Fibroblast of lung (primary cell): ENCODE measurements around the gene ARHGAP45. TPM values are rescaled to one million over a fixed set of nuclear protein-coding genes. Genes with fewer than 3 reads are reported as not detected.

Experiments
- DNase-seq, 2 donors: peaks; one replicate each; pipeline versions ENCODE4 v3.0.0 to v3.0.0-alpha.2; 2010; ENCODE audit warnings: low read depth in 2 of 2
- H2AFZ ChIP-seq: 2 replicates; pipeline ENCODE4 v1.5.1; 2012; ENCODE audit warnings: low read length, control low read depth, inconsistent platforms
- H3K27ac ChIP-seq: 2 replicates; pipeline ENCODE4 v1.5.1; 2011; ENCODE audit warnings: low read length, control low read depth; ENCODE audit not compliant: insufficient read depth
- H3K27me3 ChIP-seq: 2 replicates; pipeline ENCODE4 v1.5.1; 2011; ENCODE audit warnings: mild to moderate bottlenecking, low read length; ENCODE audit not compliant: control insufficient read depth, insufficient read depth
- H3K36me3 ChIP-seq: 2 replicates; pipeline ENCODE4 v1.5.1; 2011; ENCODE audit warnings: low read length; ENCODE audit not compliant: control insufficient read depth, insufficient read depth
- H3K4me1 ChIP-seq: 2 replicates; pipeline ENCODE4 v1.5.1; 2011; ENCODE audit warnings: low read length; ENCODE audit not compliant: control insufficient read depth, insufficient read depth; ENCODE audit errors: extremely low read depth
- H3K4me2 ChIP-seq: 2 replicates; pipeline ENCODE4 v1.5.1; 2011; ENCODE audit warnings: low read length, control low read depth; ENCODE audit not compliant: insufficient read depth; ENCODE audit errors: extremely low read depth
- H3K4me3 ChIP-seq, 4 experiments: fragments of 200-600 bp in 1 of 4; sonication (generic) in 1 of 4; replicated peaks in 1 of 4; 2 replicates each; pipeline ENCODE4 v1.5.1; 2011 to 2016; ENCODE audit warnings: low read length in 4 of 4, low read depth in 3 of 4, mild to moderate bottlenecking in 3 of 4, control low read depth in 2 of 4, inconsistent platforms in 1 of 4, mixed read lengths in 1 of 4; ENCODE audit not compliant: insufficient read depth in 1 of 4; ENCODE audit errors: control extremely low read depth in 1 of 4
- H3K79me2 ChIP-seq: 2 replicates; pipeline ENCODE4 v1.5.1; 2012; ENCODE audit warnings: mild to moderate bottlenecking, low read length, inconsistent platforms; ENCODE audit not compliant: control insufficient read depth, insufficient read depth
- H3K9ac ChIP-seq: 2 replicates; pipeline ENCODE4 v1.5.1; 2011; ENCODE audit warnings: mild to moderate bottlenecking, low read length, control low read depth; ENCODE audit not compliant: insufficient read depth
- H3K9me3 ChIP-seq: 2 replicates; pipeline ENCODE4 v1.5.1; 2012; ENCODE audit warnings: low read depth, low read length; ENCODE audit not compliant: control insufficient read depth, insufficient read depth
- H4K20me1 ChIP-seq: 2 replicates; pipeline ENCODE4 v1.5.1; 2011; ENCODE audit warnings: low read length; ENCODE audit not compliant: control insufficient read depth, insufficient read depth; ENCODE audit errors: extremely low read depth
- CTCF ChIP-seq, 2 donors: IDR thresholded peaks in 1 of 2; conservative IDR thresholded peaks in 1 of 2; 1 replicate in 1 of 2; 2 replicates in 1 of 2; pipeline ENCODE4 v1.5.1; 2011 to 2012; ENCODE audit warnings: low read length in 2 of 2, control low read depth in 1 of 2, inconsistent platforms in 1 of 2, low read depth in 1 of 2, mild to moderate bottlenecking in 1 of 2
- EZH2 ChIP-seq: IDR thresholded peaks from 2 replicates; pipeline ENCODE4 v1.5.1; 2012; ENCODE audit warnings: low read length, control low read depth, mild to moderate bottlenecking; ENCODE audit errors: missing control alignments
- polyA plus RNA-seq, 2 donors: library from polyadenylated mRNA; depleted of rRNA in 1 of 2; stranded (reverse) in 1 of 2; unstranded in 1 of 2; fragments of >200 nt; gene quantifications; 2 replicates each; pipeline ENCODE4 v1.2.1, GENCODE V29; 2011 to 2012; ENCODE audit warnings: missing spikeins in 1 of 2
- total RNA-seq: library from RNA; depleted of rRNA; stranded (reverse); fragments of >200 nt; gene quantifications from 2 replicates; pipeline ENCODE4 v1.2.1, GENCODE V29; 2014

ARHGAP45 gene
- total and polyA plus RNA-seq, 2 donors (not counting 1 experiment from before 2014, with no cell fraction given) = 0.42 to 1.8 TPM

GRCh38 chr19:1046836-1047695 lies 19.9 kb upstream of the ARHGAP45 start:
- Histone ChIP-seq H3K9ac (no peak overlapping the region), H3K27ac (no peak overlapping the region), H3K4me3 (no peak overlapping the region), H3K27me3 (no peaks in the 10 kb centered on the region), H3K9me3 (no peaks in the 10 kb centered on the region), H3K79me2 (no peaks in the 10 kb centered on the region), H3K4me2 (no peak overlapping the region), H2AFZ (no peak overlapping the region), H4K20me1 (no peaks in the 10 kb centered on the region), H3K4me1 (peaks cover 10% of the 10 kb centered on the region), H3K36me3 (peaks cover 2% of the 10 kb centered on the region)
- no peak for DNase-seq
- no peak for TF ChIP-seq EZH2
- no peak for TF ChIP-seq CTCF (conservative IDR thresholded peaks at IDR 0.05 in 1 of 2, IDR thresholded peaks at IDR 0.05 in 1 of 2; ENCODE audit: low read depth in 1 of 2, low read length in 2 of 2)

- Histone ChIP-seq H3K36me3 (peaks cover 2% of the 10 kb centered on the region), H3K79me2 (no peaks in the 10 kb centered on the region), H3K4me1 (peaks cover 5% of the 10 kb centered on the region), H3K9ac (no peak overlapping the region), H3K9me3 (no peaks in the 10 kb centered on the region), H4K20me1 (no peaks in the 10 kb centered on the region), H3K27ac (no peak overlapping the region), H3K4me2 (no peak overlapping the region), H3K4me3 (no peak overlapping the region), H3K27me3 (no peaks in the 10 kb centered on the region), H2AFZ (no peak overlapping the region)
- DNase-seq = no peak
- TF ChIP-seq EZH2 (no peak), CTCF (conservative IDR thresholded peaks at IDR 0.05 in 1 of 2, IDR thresholded peaks at IDR 0.05 in 1 of 2; ENCODE audit: low read depth in 1 of 2, low read length in 2 of 2) (no peak)
Measured at GRCh38 chr19:1047696-1048147, 19.2 kb upstream of the ARHGAP45 start.

- Histone ChIP-seq H3K9me3 (no peaks in the 10 kb centered on the region), H3K4me2 (no peak overlapping the region)
- TF ChIP-seq CTCF (conservative IDR thresholded peaks at IDR 0.05 in 1 of 2, IDR thresholded peaks at IDR 0.05 in 1 of 2; ENCODE audit: low read depth in 1 of 2, low read length in 2 of 2) (no peak), EZH2 (no peak)
Measured at GRCh38 chr19:1049106-1049505, 17.9 kb upstream of the ARHGAP45 start.

More at GRCh38 chr19:1049106-1049505, 17.9 kb upstream of the ARHGAP45 start:
- Histone ChIP-seq H3K27ac (no peak overlapping the region), H4K20me1 (no peaks in the 10 kb centered on the region), H3K9ac (no peak overlapping the region), H3K4me3 (no peak overlapping the region), H3K4me1 (no peaks in the 10 kb centered on the region), H3K36me3 (peaks cover 2% of the 10 kb centered on the region), H2AFZ (no peak overlapping the region), H3K79me2 (no peaks in the 10 kb centered on the region), H3K27me3 (no peaks in the 10 kb centered on the region)
- no peak for DNase-seq
